Omental fat pad (tissue), 4 donors: ENCODE measurements around the gene LIMCH1. TPM values are rescaled to one million over a fixed set of nuclear protein-coding genes. Genes with fewer than 3 reads are reported as not detected.

Experiments
- ATAC-seq: fragments of 150-250 bp; one replicate; pipeline ENCODE4 v1.9.1; 2016; ENCODE audit warnings: mild to moderate bottlenecking, moderate library complexity; ENCODE audit not compliant: low FRiP score
- DNase-seq: peaks from one replicate; pipeline ENCODE4 v3.0.0-alpha.2; 2019; ENCODE audit warnings: low spot score
- CTCF ChIP-seq, 3 donors: fragments of 450-650 bp; IDR thresholded peaks; one replicate each; pipeline ENCODE4 v1.5.1; 2016 to 2017; ENCODE audit warnings: antibody characterized with exemption in 3 of 3, mild to moderate bottlenecking in 3 of 3, moderate library complexity in 2 of 3
- total RNA-seq, 4 donors: library from RNA; depleted of rRNA; stranded (reverse); fragments of >200 nt; gene quantifications; one replicate each; pipeline ENCODE4 v1.1.0, GENCODE V29; 2016

LIMCH1 gene
- total RNA-seq, 4 donors from 2014 or later: 29.4 to 112 (median 44.9) TPM

GRCh38 chr4:41713768-41714167 lies 175.8 kb downstream of the LIMCH1 start:
- TF ChIP-seq CTCF (IDR thresholded peaks at IDR 0.05): no peak
- ATAC-seq (no peak), DNase-seq (no peak)

- TF ChIP-seq CTCF (IDR thresholded peaks at IDR 0.05): no peak
- DNase-seq (no peak), ATAC-seq (no peak)
Observed at GRCh38 chr4:41714364-41715000, 176.5 kb downstream of the LIMCH1 start.

- DNase-seq (no peak), ATAC-seq (no peak)
- TF ChIP-seq CTCF (IDR thresholded peaks at IDR 0.05): no peak
Observed at GRCh38 chr4:41715155-41715554, 177.2 kb downstream of the LIMCH1 start.

- ATAC-seq (no peak), DNase-seq (no peak)
- no peak for TF ChIP-seq CTCF (IDR thresholded peaks at IDR 0.05)
Observed at GRCh38 chr4:41718907-41719306, 180.9 kb downstream of the LIMCH1 start.

- no peak for TF ChIP-seq CTCF (IDR thresholded peaks at IDR 0.05)
- no peak for DNase-seq
- no peak for ATAC-seq
Observed at GRCh38 chr4:41719417-41719816, 181.5 kb downstream of the LIMCH1 start.

GRCh38 chr4:41722181-41722580 lies 184.2 kb downstream of the LIMCH1 start:
- ATAC-seq (no peak), DNase-seq (no peak)
- no peak for TF ChIP-seq CTCF (IDR thresholded peaks at IDR 0.05)

GRCh38 chr4:41723286-41723685 lies 185.3 kb downstream of the LIMCH1 start:
- DNase-seq: no peak
- TF ChIP-seq CTCF (IDR thresholded peaks at IDR 0.05): no peak
- ATAC-seq: no peak
